ENCODE measurements around the gene AK6. TPM values are rescaled to one million over a fixed set of nuclear protein-coding genes. Genes with fewer than 3 reads are reported as not detected.

Gene AK6
- 30.4 to 52.3 TPM (median 49.7 TPM) in 5 replicates for total RNA-seq (2022; extraction: Qiagen RNA extraction; ENCODE audit: low read depth)

DNA sequence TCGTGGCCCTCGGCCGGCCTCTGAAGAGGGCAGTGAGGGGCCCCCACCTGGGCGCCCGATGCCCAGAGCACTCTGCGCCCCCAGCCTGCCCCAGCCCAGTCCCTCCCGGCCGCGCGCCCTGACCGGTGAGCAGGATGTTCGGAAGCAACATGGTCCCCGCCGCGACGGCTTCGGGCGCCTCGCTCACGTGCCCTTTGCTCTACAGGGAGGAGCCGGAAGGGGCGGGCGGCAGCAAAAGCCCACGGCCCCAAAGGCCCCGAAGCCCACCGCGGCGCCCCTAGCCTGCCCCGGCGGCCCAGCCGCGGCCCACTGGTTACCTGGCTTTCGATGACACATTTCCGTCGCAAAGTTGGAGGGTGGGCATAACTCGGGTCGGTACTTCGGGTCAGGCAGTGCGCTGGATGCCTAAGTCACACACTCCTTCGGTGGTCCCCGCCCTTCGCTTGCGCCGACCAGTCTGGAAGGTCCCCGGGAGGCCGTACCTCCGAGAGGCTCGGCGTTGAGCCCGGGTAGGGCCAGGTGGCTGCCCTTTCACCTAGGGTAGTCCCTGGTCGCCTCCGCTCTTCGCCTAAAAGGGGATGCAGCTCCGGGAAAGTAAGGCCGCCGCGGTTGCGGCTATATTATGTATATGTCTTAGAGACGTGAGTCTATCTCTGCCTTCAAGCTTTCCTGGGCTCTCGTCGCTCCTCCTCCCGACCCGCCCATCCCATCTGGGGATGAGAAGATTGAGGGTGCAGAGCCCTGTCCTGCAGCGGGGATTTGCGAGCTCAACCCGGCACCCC lies at the start of gene AK6, which contains the start of the genes RAD17 and TAF9:
AK6 (minus strand) TSS at position 181 of the 782 bp plus-strand sequence; CDS start at position 151, 30 bp downstream.
RAD17 (plus strand) TSS at position 479 of the 782 bp plus-strand sequence. CDS start 2,391 bp downstream, outside the sequence.
TAF9 (minus strand) TSS at position 181 of the 782 bp plus-strand sequence. CDS start 3,783 bp downstream, outside the sequence.

DNA sequence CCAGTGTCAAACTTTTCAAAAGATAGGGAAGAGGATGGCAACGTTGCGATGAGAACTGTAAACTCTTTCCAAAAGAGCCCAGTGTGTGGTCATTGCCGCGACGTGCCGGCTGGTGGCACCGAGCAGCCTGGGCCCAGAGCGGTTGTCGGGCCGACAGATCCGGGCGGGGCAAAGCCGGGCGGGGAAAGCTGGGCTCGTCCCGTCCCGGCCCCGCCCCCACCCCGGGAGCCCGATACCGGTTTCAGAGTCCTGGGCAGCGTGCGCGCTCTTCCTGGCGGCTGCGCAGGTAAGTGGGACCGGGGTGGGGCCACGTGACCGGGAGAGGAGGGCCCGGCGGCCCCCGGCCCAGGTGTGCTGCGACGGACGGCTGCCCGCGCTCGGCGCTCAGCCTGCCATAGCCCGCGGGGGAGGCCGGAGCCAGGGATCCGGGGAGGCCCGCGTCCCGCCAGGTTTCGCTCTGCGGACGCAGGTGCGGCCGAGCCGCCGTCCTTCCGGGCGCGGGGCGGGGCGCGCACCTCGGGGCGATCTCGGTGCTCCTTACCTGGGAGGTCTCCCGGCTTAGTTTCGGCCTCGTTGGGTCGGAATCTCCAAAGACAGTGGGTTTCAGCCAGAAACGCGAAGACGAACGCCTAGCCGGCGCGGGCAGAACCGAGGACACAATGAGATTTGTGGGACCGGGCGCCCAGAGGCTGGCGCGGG lies 45.7 kb upstream of the AK6 start, which contains the start of gene MARVELD2:
MARVELD2 (plus strand) TSS at position 232 of the 699 bp plus-strand sequence. CDS start 4,270 bp downstream, outside the sequence.

Other genes with a start within 250 kb of the AK6 start
- 258 to 287 TPM (median 273 TPM) in 5 replicates for gene CCNB1, start 202.4 kb downstream of the AK6 start, total RNA-seq (2022; extraction: Qiagen RNA extraction; ENCODE audit: low read depth)
- 24.1 to 31.9 TPM (median 29.1 TPM) in 5 replicates for gene CENPH, start 179.9 kb downstream of the AK6 start, total RNA-seq (2022; extraction: Qiagen RNA extraction; ENCODE audit: low read depth)
- 54.2 to 61.4 TPM (median 59.3 TPM) in 5 replicates for gene CDK7, start 134.6 kb downstream of the AK6 start, total RNA-seq (2022; extraction: Qiagen RNA extraction; ENCODE audit: low read depth)
- gene CCDC125, start 36.7 kb downstream of the AK6 start, total RNA-seq (2022; extraction: Qiagen RNA extraction; ENCODE audit: low read depth) = 2.8 to 3.8 TPM (median 3.3 TPM) in 5 replicates
- gene TAF9, start within 50 bp of the AK6 start, total RNA-seq (2022; extraction: Qiagen RNA extraction; ENCODE audit: low read depth) = 125 to 138 TPM (median 130 TPM) in 5 replicates
- gene RAD17, start 298 bp upstream of the AK6 start, total RNA-seq (2022; extraction: Qiagen RNA extraction; ENCODE audit: low read depth) = 13.4 to 18.4 TPM (median 16.5 TPM) in 5 replicates
- 2.2 to 3.2 TPM (median 2.4 TPM) in 5 replicates for gene MARVELD2, start 45.6 kb upstream of the AK6 start, total RNA-seq (2022; extraction: Qiagen RNA extraction; ENCODE audit: low read depth)
- 10.3 to 12.8 TPM (median 11.5 TPM) in 5 replicates for gene OCLN, start 123.3 kb upstream of the AK6 start, total RNA-seq (2022; extraction: Qiagen RNA extraction; ENCODE audit: low read depth)
- 31.1 to 38.8 TPM (median 33.3 TPM) in 5 replicates for gene GTF2H2C, start 190.7 kb upstream of the AK6 start, total RNA-seq (2022; extraction: Qiagen RNA extraction; ENCODE audit: low read depth)

Measured in A549 treated with GW870086 at 1 μM for 4 hours (cell line).